IMR-90 (cell line): Measurements from ENCODE around the gene CNOT6. TPM values are rescaled to one million over a fixed set of nuclear protein-coding genes. Genes with fewer than 3 reads are reported as not detected.

Experiments used
- ATAC-seq: fragments of 200-7000 bp; cut with Tn5 transposase; 2 replicates; pipeline ENCODE4 v1.9.1; 2020; ENCODE audit warnings: low read depth, mild to moderate bottlenecking, moderate library complexity
- BruUV-seq: library from RNA; stranded (reverse); fragments of 400-500 nt; replicated peaks from 2 replicates; lab custom pipeline; 2021; lab: Mats Ljungman, UMichigan
- CTCF ChIA-PET: fragments of 300-600 bp; formaldehyde crosslinking; extraction: SDS; loops from one replicate; lab custom pipeline; 2021; ENCODE audit warnings: antibody characterized with exemption; lab: Yijun Ruan, JAX
- POLR2A ChIA-PET: fragments of 300-600 bp; sonication (Branson Sonifier 250); formaldehyde crosslinking; loops from one replicate; lab custom pipeline; 2022; ENCODE audit warnings: antibody characterized with exemption; ENCODE audit not compliant: unreplicated experiment; lab: Charles Lee
- DNase-seq: peaks from one replicate; pipeline ENCODE4 v3.0.0; 2013
- H2AFZ ChIP-seq: replicated peaks from 2 replicates; pipeline ENCODE3; 2013; ENCODE audit warnings: low read length, mild to moderate bottlenecking; ENCODE audit not compliant: poor library complexity
- H2AK5ac ChIP-seq: 2 replicates; pipeline ENCODE4 v1.6.1; 2013; ENCODE audit warnings: low read depth, low read length, inconsistent platforms
- H2AK9ac ChIP-seq: replicated peaks from 2 replicates; pipeline ENCODE3; 2013; ENCODE audit warnings: mild to moderate bottlenecking, low read depth, low read length, moderate library complexity; ENCODE audit not compliant: poor library complexity
- H2BK120ac ChIP-seq: 2 replicates; pipeline ENCODE4 v1.6.1; 2013; ENCODE audit warnings: low read depth, low read length, inconsistent platforms
- H2BK15ac ChIP-seq: 3 replicates; pipeline ENCODE4 v1.6.1; 2013; ENCODE audit warnings: low read depth, low read length, inconsistent platforms
- H2BK20ac ChIP-seq: 2 replicates; pipeline ENCODE4 v1.6.1; 2013; ENCODE audit warnings: low read depth, mild to moderate bottlenecking, inconsistent platforms, low read length, moderate library complexity
- H2BK5ac ChIP-seq: 2 replicates; pipeline ENCODE4 v1.6.1; 2013; ENCODE audit warnings: mild to moderate bottlenecking, low read depth, low read length, inconsistent platforms; ENCODE audit not compliant: poor library complexity, severe bottlenecking
- H3K14ac ChIP-seq: replicated peaks from 2 replicates; pipeline ENCODE4 v1.6.1; 2013; ENCODE audit warnings: low read depth, low read length, inconsistent platforms
- H3K18ac ChIP-seq: 2 replicates; pipeline ENCODE4 v1.6.1; 2013; ENCODE audit warnings: low read depth, low read length, control low read depth
- H3K23ac ChIP-seq: 2 replicates; pipeline ENCODE4 v1.6.1; 2013; ENCODE audit warnings: low read depth, low read length, inconsistent platforms
- H3K27ac ChIP-seq: 2 replicates; pipeline ENCODE4 v1.5.1; 2013; ENCODE audit warnings: mild to moderate bottlenecking, control low read depth, low read length; ENCODE audit not compliant: insufficient read depth
- H3K27me3 ChIP-seq: 2 replicates; pipeline ENCODE4 v1.6.1; 2013; ENCODE audit warnings: low read length; ENCODE audit not compliant: control insufficient read depth, insufficient read depth
- H3K36me3 ChIP-seq: 2 replicates; pipeline ENCODE4 v1.6.1; 2013; ENCODE audit warnings: low read length, mixed read lengths; ENCODE audit not compliant: control insufficient read depth, insufficient read depth
- H3K4ac ChIP-seq: 2 replicates; pipeline ENCODE4 v1.6.1; 2013; ENCODE audit warnings: low read depth, low read length, inconsistent platforms
- H3K4me1 ChIP-seq: 2 replicates; pipeline ENCODE4 v1.6.1; 2013; ENCODE audit warnings: low read length, mixed read lengths; ENCODE audit not compliant: control insufficient read depth, insufficient read depth
- H3K4me2 ChIP-seq: 2 replicates; pipeline ENCODE4 v1.6.1; 2013; ENCODE audit warnings: low read depth, mild to moderate bottlenecking, control low read depth, low read length, moderate library complexity
- H3K4me3 ChIP-seq: 2 replicates; pipeline ENCODE4 v1.5.1; 2013; ENCODE audit warnings: low read depth, mild to moderate bottlenecking, control low read depth, low read length, moderate library complexity; ENCODE audit not compliant: insufficient read depth
- H3K56ac ChIP-seq: 2 replicates; pipeline ENCODE4 v1.6.1; 2013; ENCODE audit warnings: low read length, inconsistent platforms; ENCODE audit not compliant: insufficient read depth; ENCODE audit errors: extremely low read depth
- H3K79me1 ChIP-seq, 2 experiments: 2 replicates each; pipeline ENCODE4 v1.6.1; 2013; ENCODE audit warnings: low read length in 2 of 2, inconsistent platforms in 1 of 2, low read depth in 1 of 2
- H3K9ac ChIP-seq: 2 replicates; pipeline ENCODE4 v1.6.1; 2013; ENCODE audit warnings: low read depth, low read length, control low read depth
- H3K9me1 ChIP-seq: 2 replicates; pipeline ENCODE4 v1.6.1; 2013; ENCODE audit warnings: low read length, inconsistent platforms; ENCODE audit not compliant: insufficient read depth
- H3K9me3 ChIP-seq: 2 replicates; pipeline ENCODE4 v1.6.1; 2013; ENCODE audit warnings: low read length; ENCODE audit not compliant: control insufficient read depth, insufficient read depth
- H4K20me1 ChIP-seq: 2 replicates; pipeline ENCODE4 v1.6.1; 2013; ENCODE audit warnings: low read length, inconsistent platforms; ENCODE audit not compliant: insufficient read depth
- H4K5ac ChIP-seq: 2 replicates; pipeline ENCODE4 v1.6.1; 2013; ENCODE audit warnings: mild to moderate bottlenecking, low read depth, low read length, control low read depth
- H4K8ac ChIP-seq, 2 experiments: 2 replicates each; pipeline ENCODE4 v1.6.1; 2013; ENCODE audit warnings: low read depth in 2 of 2, low read length in 2 of 2, control low read depth in 1 of 2, inconsistent platforms in 1 of 2
- H4K91ac ChIP-seq: 2 replicates; pipeline ENCODE4 v1.6.1; 2013; ENCODE audit warnings: low read depth, low read length, inconsistent platforms; ENCODE audit not compliant: insufficient read depth
- BHLHE40 ChIP-seq: fragments of 150-350 bp; IDR thresholded peaks from 2 replicates; pipeline ENCODE4 v1.6.1; 2016; ENCODE audit warnings: mild to moderate bottlenecking, low read depth, low read length
- CEBPB ChIP-seq: IDR thresholded peaks from 2 replicates; pipeline ENCODE4 v1.6.1; 2012; ENCODE audit warnings: low read depth, low read length, improper control_type of control experiment
- CHD1 ChIP-seq: IDR thresholded peaks from 2 replicates; pipeline ENCODE4 v1.6.1; 2012; ENCODE audit warnings: low read depth, low read length, improper control_type of control experiment
- FOS ChIP-seq: fragments of 150-350 bp; IDR thresholded peaks from 2 replicates; pipeline ENCODE4 v1.6.1; 2016; ENCODE audit warnings: low read depth, low read length
- MAFK ChIP-seq: IDR thresholded peaks from 2 replicates; pipeline ENCODE4 v1.6.1; 2012; ENCODE audit warnings: low read depth, low read length, improper control_type of control experiment
- MAZ ChIP-seq: IDR thresholded peaks from 2 replicates; pipeline ENCODE4 v1.6.1; 2012; ENCODE audit warnings: low read depth, mild to moderate bottlenecking, low read length, improper control_type of control experiment, moderate library complexity, borderline replicate concordance
- MXI1 ChIP-seq: IDR thresholded peaks from 2 replicates; pipeline ENCODE4 v1.6.1; 2012; ENCODE audit warnings: low read depth, mild to moderate bottlenecking, low read length, moderate library complexity, borderline replicate concordance
- NFE2L2 ChIP-seq: fragments of 150-350 bp; IDR thresholded peaks from 2 replicates; pipeline ENCODE4 v1.6.1; 2016; ENCODE audit warnings: low read depth, mild to moderate bottlenecking, low read length
- POLR2A ChIP-seq: IDR thresholded peaks from 2 replicates; pipeline ENCODE4 v1.6.1; 2012; ENCODE audit warnings: mild to moderate bottlenecking, low read depth, low read length
- RAD21 ChIP-seq: IDR thresholded peaks from 2 replicates; pipeline ENCODE4 v1.6.1; 2012; ENCODE audit warnings: low read length, improper control_type of control experiment
- RCOR1 ChIP-seq: IDR thresholded peaks from 2 replicates; pipeline ENCODE4 v1.6.1; 2012; ENCODE audit warnings: mild to moderate bottlenecking, low read length, improper control_type of control experiment; ENCODE audit not compliant: insufficient replicate concordance
- RFX5 ChIP-seq: IDR thresholded peaks from 2 replicates; pipeline ENCODE4 v1.8.0; 2012; ENCODE audit warnings: low read depth, mild to moderate bottlenecking, low read length, moderate library complexity
- SMC3 ChIP-seq: fragments of 150-350 bp; IDR thresholded peaks from 2 replicates; pipeline ENCODE4 v1.6.1; 2016; ENCODE audit warnings: low read depth, mild to moderate bottlenecking, antibody characterized with exemption, low read length, moderate library complexity
- WGBS, 2 experiments: methylation state at CpG; one replicate each; pipeline versions ENCODE4 v1.1.5 to v1.1.7; 2013; ENCODE audit warnings: missing lambda C conversion rate in 2 of 2; ENCODE audit not compliant: insufficient read length in 1 of 2; ENCODE audit errors: extremely low coverage in 2 of 2; 5-methylcytosine and 5-hydroxymethylcytosine counted together
- dilution Hi-C: fragments of 300-500 bp; cut with HindIII; formaldehyde crosslinking; loops from one replicate; pipeline ENCODE4 v1.14.3; 2018; ENCODE audit warnings: low sequenced_read_pairs; ENCODE audit not compliant: unreplicated experiment
- in situ Hi-C: fragments of 300-500 bp; cut with MboI; formaldehyde crosslinking; loops from 3 replicates; pipeline ENCODE4 v1.14.3; 2019; ENCODE audit warnings: low sequenced_read_pairs, inconsistent platforms, mixed read lengths
- intact Hi-C: fragments of 100-400 bp; cut with micrococcal nuclease; formaldehyde crosslinking; loops from 2 replicates; pipeline ENCODE4 v1.10.0; 2022
- polyA plus RNA-seq, 3 experiments: library from polyadenylated mRNA; depleted of rRNA; stranded (reverse); fragments of >200 nt; gene quantifications; 2 replicates each; pipeline ENCODE4 v1.2.3, GENCODE V29; 2012; ENCODE audit warnings: low replicate concordance in 1 of 3
- total RNA-seq: library from RNA; depleted of rRNA; stranded (reverse); fragments of >200 nt; gene quantifications from 2 replicates; pipeline ENCODE4 v1.2.3, GENCODE V29; 2012
- TF ChIP-seq, protein P1 (sequence below): conservative IDR thresholded peaks from 2 replicates; pipeline ENCODE4 v1.5.1; 2012; ENCODE audit warnings: mild to moderate bottlenecking, low read depth, low read length, improper control_type of control experiment
- TF ChIP-seq, protein P2 (sequence below): fragments of 150-350 bp; IDR thresholded peaks from 2 replicates; pipeline ENCODE4 v1.6.1; 2016; ENCODE audit warnings: low read depth, mild to moderate bottlenecking, low read length, moderate library complexity, borderline replicate concordance
- TF ChIP-seq, protein P3 (sequence below): fragments of 150-350 bp; IDR thresholded peaks from 2 replicates; pipeline ENCODE4 v1.6.1; 2017; ENCODE audit warnings: mild to moderate bottlenecking, antibody characterized with exemption, low read length, low read depth

The CNOT6 gene
- total and polyA plus RNA-seq, 2 of the 4 experiments (the other 2 are of a cell fraction) = 9.7 to 10.8 TPM

DNA sequence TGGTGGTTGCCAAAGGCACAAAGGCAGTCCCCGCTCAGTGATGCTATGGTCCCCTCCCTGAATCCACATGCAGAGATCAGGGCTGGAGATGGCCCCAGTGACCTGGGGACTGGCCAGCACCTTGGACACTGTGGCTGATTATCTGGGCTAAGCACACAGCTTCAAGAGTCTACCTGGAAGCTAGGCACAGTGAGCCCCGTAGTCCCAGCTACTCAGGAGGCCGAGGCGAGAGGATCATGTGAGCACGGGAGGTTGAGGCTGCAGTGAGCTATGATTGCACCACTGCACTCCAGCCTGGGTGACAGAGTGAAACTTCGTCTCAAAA, 105.4 kb downstream of the CNOT6 start:
- ChIA-PET POLR2A (no interaction called here), CTCF (no interaction called here)
- Histone ChIP-seq H3K27me3 (peaks cover 7% of the 10 kb centered on the region; the same call in 1 of the 2 replicates), H4K91ac (no peak overlapping the region), H3K9me3 (no peaks in the 10 kb centered on the region), H4K8ac (no peak overlapping the region), H2AK5ac (no peak overlapping the region), H3K4me1 (no peaks in the 10 kb centered on the region), H3K9me1 (no peaks in the 10 kb centered on the region), H2AK9ac (no peak overlapping the region), H4K20me1 (no peaks in the 10 kb centered on the region), H3K18ac (no peak overlapping the region), H3K14ac (no peak overlapping the region), H3K27ac (no peak overlapping the region), H3K36me3 (no peaks in the 10 kb centered on the region), H2BK5ac (no peak overlapping the region), H2BK20ac (no peak overlapping the region), H3K9ac (no peak overlapping the region), H3K23ac (no peak overlapping the region), H3K79me1 (no peaks in the 10 kb centered on the region), H2BK15ac (no peak overlapping the region), H3K4ac (no peak overlapping the region), H3K4me2 (no peak overlapping the region), H2AFZ (no peak overlapping the region), H4K5ac (no peak overlapping the region), H3K4me3 (no peak overlapping the region), H3K56ac (no peak overlapping the region), H2BK120ac (no peak overlapping the region)
- no TSS peak for BruUV-seq
- 83% methylated on average over 1 of the region's 6 CpGs; no CpG with 5 or more reads in 1 of the 2 experiments for WGBS, 2 experiments
- dilution Hi-C loops (no loop called here), intact Hi-C loops (no loop called here), in situ Hi-C loops (no loop called here)
- TF ChIP-seq MAFK (no peak), RCOR1 (no peak), BHLHE40 (no peak), MAZ (no peak), CHD1 (no peak), POLR2A (no peak), SMC3 (no peak), NFE2L2 (no peak), FOS (no peak), RFX5 (no peak), RAD21 (no peak), CEBPB (no peak), MXI1 (no peak)
- TF ChIP-seq, protein P1, sequence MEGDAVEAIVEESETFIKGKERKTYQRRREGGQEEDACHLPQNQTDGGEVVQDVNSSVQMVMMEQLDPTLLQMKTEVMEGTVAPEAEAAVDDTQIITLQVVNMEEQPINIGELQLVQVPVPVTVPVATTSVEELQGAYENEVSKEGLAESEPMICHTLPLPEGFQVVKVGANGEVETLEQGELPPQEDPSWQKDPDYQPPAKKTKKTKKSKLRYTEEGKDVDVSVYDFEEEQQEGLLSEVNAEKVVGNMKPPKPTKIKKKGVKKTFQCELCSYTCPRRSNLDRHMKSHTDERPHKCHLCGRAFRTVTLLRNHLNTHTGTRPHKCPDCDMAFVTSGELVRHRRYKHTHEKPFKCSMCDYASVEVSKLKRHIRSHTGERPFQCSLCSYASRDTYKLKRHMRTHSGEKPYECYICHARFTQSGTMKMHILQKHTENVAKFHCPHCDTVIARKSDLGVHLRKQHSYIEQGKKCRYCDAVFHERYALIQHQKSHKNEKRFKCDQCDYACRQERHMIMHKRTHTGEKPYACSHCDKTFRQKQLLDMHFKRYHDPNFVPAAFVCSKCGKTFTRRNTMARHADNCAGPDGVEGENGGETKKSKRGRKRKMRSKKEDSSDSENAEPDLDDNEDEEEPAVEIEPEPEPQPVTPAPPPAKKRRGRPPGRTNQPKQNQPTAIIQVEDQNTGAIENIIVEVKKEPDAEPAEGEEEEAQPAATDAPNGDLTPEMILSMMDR = no peak
- TF ChIP-seq, protein P2, sequence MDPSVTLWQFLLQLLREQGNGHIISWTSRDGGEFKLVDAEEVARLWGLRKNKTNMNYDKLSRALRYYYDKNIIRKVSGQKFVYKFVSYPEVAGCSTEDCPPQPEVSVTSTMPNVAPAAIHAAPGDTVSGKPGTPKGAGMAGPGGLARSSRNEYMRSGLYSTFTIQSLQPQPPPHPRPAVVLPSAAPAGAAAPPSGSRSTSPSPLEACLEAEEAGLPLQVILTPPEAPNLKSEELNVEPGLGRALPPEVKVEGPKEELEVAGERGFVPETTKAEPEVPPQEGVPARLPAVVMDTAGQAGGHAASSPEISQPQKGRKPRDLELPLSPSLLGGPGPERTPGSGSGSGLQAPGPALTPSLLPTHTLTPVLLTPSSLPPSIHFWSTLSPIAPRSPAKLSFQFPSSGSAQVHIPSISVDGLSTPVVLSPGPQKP = no peak
- TF ChIP-seq, protein P3, sequence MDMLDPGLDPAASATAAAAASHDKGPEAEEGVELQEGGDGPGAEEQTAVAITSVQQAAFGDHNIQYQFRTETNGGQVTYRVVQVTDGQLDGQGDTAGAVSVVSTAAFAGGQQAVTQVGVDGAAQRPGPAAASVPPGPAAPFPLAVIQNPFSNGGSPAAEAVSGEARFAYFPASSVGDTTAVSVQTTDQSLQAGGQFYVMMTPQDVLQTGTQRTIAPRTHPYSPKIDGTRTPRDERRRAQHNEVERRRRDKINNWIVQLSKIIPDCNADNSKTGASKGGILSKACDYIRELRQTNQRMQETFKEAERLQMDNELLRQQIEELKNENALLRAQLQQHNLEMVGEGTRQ = no peak
- ATAC-seq (no peak), DNase-seq (no peak)
